ENCODE measurements around the gene OGDH.

Gene OGDH

DNA sequence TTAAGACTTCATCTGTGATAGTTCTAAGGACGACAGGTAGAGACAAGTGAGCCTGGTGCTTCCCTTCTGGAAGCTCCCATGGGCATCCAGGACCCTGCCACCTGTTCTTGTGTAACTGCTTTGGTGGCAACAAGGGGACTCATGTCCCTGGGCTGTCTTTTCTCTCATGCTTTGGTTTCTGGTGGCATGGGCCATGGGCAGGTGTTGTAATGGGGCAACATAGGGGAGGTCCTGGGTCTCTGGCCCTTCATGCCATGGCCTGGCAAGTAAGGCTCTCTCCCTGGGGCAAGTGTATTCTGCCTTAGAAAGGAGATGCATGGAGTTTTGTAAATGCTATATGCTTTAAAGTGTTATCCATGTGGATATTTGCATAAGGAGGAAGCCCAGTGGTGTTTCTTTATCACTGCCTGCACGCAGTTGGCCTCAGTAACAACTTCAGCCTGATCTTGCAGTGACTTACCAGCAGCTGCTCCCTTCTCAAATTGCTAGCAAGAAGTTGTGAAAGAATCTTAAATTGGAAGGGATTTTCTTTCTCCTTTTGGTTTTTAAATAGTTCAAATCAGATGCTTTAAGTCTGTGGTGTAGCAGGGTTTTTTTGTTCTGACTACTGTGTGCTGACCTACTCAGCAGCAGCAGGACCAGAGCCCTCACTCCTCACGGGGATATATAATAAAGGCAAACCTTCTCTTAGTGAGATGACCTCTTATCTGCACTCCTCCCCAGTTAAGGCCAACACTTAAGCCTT is 39.9 kb downstream of the OGDH start:
- H3K9me3 Mint-ChIP-seq, result no peaks in the 10 kb centered on the region
- no peak for DNase-seq (ENCODE audit: low spot score)
- H3K4me3 Mint-ChIP-seq, result no peak overlapping the region
- H3K27ac Mint-ChIP-seq, result no peak overlapping the region
- H3K4me1 Mint-ChIP-seq (ENCODE audit: low read depth), result peaks cover 15% of the 10 kb centered on the region
- H3K36me3 Mint-ChIP-seq (ENCODE audit: low read depth), result peaks cover 43% of the 10 kb centered on the region
- no peaks in the 10 kb centered on the region for H3K27me3 Mint-ChIP-seq (ENCODE audit: low read depth)

DNA sequence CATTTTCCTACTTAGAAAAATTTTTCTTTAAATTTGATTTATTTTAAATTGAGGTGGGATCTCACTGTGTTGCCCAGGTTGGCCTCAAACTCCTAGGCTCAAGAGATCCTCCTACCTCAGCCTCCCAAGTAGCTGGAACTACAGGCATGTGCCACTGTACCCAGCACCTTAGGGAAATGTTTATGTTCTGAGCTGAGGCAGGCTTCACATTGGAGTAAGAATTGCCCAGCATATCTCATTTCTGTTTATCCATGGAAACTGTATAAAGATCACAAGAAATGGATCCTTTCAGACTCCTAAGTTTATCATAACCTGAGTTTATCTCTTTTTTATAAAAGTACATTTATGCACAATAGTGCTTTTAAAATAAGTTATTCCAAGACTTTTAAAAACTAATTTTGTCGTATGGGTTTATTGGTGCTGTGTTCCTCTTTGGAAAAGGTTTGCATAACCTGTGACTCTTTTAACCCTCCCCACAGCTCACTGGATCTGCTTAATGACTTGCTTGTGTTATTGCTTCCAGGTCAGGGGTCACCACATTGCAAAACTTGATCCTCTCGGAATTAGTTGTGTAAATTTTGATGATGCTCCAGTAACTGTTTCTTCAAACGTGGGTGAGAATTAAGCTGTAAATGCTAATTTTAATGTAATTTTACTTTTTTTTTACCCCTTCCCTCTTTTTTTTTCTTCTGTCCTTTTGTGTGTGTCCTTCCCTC is 40.7 kb downstream of the OGDH start:
- no peak overlapping the region for H3K27ac Mint-ChIP-seq

DNA sequence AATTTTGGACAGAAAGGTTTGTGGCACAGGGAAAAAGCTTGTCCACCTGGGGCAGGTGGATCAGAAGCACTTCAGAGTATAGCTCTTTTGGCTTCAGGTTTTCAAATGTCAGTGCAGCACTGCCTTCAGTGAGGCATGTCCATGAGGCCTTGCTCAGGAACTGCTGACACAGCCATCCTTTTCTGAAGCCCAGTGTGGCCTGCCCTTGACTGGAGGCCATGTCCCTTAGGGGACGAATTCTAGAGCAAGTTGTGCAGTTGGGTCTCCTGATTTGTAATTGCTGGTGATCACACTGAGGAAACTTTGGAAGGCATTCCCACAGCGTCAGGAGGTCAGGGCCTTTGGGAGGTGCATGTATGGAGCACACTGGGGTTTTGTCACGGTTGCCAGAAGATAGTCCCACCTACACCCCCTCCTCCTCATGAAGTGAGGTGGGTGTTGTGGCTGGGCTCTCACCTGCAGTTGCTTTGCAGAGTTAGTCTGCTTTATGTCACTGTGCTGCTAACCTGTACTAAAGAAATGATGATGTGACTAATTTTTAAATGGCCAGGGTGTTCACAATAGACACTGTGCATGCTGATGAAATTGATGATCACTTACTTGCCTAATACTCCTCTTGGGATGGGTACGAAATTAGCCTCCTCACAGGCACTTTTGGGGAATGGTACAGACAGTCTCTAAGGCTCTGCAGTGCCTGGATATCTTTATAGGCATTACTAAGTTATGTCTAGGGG is 41.7 kb downstream of the OGDH start:
- H3K36me3 Mint-ChIP-seq (ENCODE audit: low read depth), result peaks cover 38% of the 10 kb centered on the region
- no peak overlapping the region for H3K27ac Mint-ChIP-seq
- peaks cover 4% of the 10 kb centered on the region for H3K4me1 Mint-ChIP-seq (ENCODE audit: low read depth)
- H3K4me3 Mint-ChIP-seq, result no peak overlapping the region
- no peaks in the 10 kb centered on the region for H3K9me3 Mint-ChIP-seq
- DNase-seq (ENCODE audit: low spot score), result no peak
- no peaks in the 10 kb centered on the region for H3K27me3 Mint-ChIP-seq (ENCODE audit: low read depth)

More for the DNA sequence above, 40.7 kb downstream of the OGDH start:
- H3K36me3 Mint-ChIP-seq (ENCODE audit: low read depth), result peaks cover 37% of the 10 kb centered on the region
- H3K4me3 Mint-ChIP-seq, result no peak overlapping the region
- no peaks in the 10 kb centered on the region for H3K27me3 Mint-ChIP-seq (ENCODE audit: low read depth)
- no peak for DNase-seq (ENCODE audit: low spot score)
- H3K9me3 Mint-ChIP-seq, result no peaks in the 10 kb centered on the region
- peaks cover 9% of the 10 kb centered on the region for H3K4me1 Mint-ChIP-seq (ENCODE audit: low read depth)

- Mint-ChIP-seq H3K4me1 (ENCODE audit: low read depth) (peaks cover 2% of the 10 kb centered on the region), H3K27me3 (ENCODE audit: low read depth) (no peaks in the 10 kb centered on the region), H3K27ac (no peak overlapping the region), H3K36me3 (ENCODE audit: low read depth) (peaks cover 42% of the 10 kb centered on the region), H3K9me3 (no peaks in the 10 kb centered on the region), H3K4me3 (no peak overlapping the region)
- no peak for DNase-seq (ENCODE audit: low spot score)
These were observed 43.8 kb downstream of the OGDH start for GRCh38 chr7:44650242-44650641.

DNA sequence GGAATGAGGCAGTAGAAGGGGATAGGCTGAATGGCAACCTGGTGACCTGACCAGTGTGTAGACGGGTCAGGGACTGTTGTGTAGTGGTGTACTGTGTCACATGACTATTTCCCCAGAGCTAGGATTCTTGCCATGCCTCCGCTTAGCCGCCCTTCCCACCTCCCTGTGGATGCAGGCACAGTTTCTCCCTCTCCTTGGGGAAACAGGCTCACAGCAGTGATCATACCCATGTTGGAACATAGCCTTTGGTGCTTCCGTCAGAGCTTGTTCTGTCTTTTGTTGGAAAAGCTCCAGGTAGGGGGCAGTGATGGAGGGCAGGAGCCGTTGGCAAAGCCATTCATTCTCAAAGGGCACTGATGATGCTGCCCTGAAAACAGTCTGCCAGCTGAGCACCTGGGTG is 44.3 kb downstream of the OGDH start:
- Mint-ChIP-seq H3K27me3 (ENCODE audit: low read depth) (no peaks in the 10 kb centered on the region), H3K4me1 (ENCODE audit: low read depth) (peaks cover 2% of the 10 kb centered on the region), H3K4me3 (no peak overlapping the region), H3K36me3 (ENCODE audit: low read depth) (peaks cover 44% of the 10 kb centered on the region), H3K9me3 (no peaks in the 10 kb centered on the region), H3K27ac (no peak overlapping the region)
- DNase-seq (ENCODE audit: low spot score), result no peak

GRCh38 chr7:44652535-44652934 is 46.1 kb downstream of the OGDH start:
- Mint-ChIP-seq H3K9me3 (peaks cover 7% of the 10 kb centered on the region), H3K4me1 (ENCODE audit: low read depth) (peaks cover 2% of the 10 kb centered on the region), H3K4me3 (no peak overlapping the region), H3K27ac (no peak overlapping the region), H3K36me3 (ENCODE audit: low read depth) (peaks cover 58% of the 10 kb centered on the region), H3K27me3 (ENCODE audit: low read depth) (no peaks in the 10 kb centered on the region)
- no peak for DNase-seq (ENCODE audit: low spot score)

DNA sequence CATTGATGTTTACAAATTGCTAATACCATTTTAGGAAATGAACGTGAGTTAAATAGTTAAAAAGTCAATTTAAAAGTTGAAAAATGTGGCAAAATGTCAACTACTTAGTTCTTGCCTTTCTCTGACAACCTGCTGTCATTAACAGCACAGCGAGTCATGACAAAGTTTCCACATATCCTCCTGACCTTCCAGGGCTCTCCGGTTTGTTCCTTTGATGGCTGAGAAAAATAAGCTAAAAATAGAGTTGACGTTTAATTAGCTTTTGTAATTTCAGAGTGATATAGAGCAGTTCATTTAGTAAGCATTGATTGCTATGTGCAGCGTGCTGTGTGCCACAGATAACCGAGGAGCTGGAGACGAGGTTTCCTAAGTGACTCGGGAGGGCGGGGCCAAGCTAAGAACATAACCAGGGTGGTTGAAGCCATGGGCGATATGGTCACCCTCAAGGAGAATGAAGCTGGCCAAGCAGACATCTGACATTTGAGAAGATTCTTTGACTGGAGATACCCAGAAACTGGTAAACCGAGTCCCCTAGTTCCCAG is 47.9 kb downstream of the OGDH start:
- no peak overlapping the region for H3K4me3 Mint-ChIP-seq
- H3K4me1 Mint-ChIP-seq (ENCODE audit: low read depth), result peaks cover 2% of the 10 kb centered on the region
- H3K36me3 Mint-ChIP-seq (ENCODE audit: low read depth), result peaks cover 63% of the 10 kb centered on the region

DNA sequence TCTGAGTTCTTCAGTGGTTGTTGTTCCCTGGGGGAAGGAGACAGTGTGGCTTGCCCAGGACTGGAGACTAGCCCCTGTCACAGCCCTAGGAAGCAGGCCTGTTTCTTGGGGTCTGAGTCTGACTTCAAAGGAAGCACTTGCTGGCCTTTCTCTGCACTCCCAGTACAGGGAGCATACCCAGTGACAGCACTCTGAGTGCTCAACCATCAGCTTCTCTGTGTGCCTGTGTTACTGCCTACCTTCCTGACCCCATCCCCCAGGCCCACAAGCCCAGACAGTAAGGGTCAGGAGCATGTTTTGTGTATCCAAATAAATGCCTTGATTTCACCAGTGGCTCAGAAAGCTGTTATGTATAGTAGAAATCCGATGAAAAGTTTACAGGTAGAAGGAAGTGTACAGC is 48.9 kb downstream of the OGDH start:
- no peak overlapping the region for H3K27ac Mint-ChIP-seq

More for the DNA sequence above, 47.9 kb downstream of the OGDH start:
- Mint-ChIP-seq H3K27me3 (ENCODE audit: low read depth) (no peaks in the 10 kb centered on the region), H3K27ac (no peak overlapping the region), H3K9me3 (peaks cover 20% of the 10 kb centered on the region)
- no peak for DNase-seq (ENCODE audit: low spot score)

GRCh38 chr7:44658979-44659378 is 52.6 kb downstream of the OGDH start:
- peaks cover 7% of the 10 kb centered on the region for H3K4me1 Mint-ChIP-seq (ENCODE audit: low read depth)
- H3K27ac Mint-ChIP-seq, result no peak overlapping the region
- no peak overlapping the region for H3K4me3 Mint-ChIP-seq
- no peaks in the 10 kb centered on the region for H3K27me3 Mint-ChIP-seq (ENCODE audit: low read depth)
- H3K9me3 Mint-ChIP-seq, result peaks cover 43% of the 10 kb centered on the region
- DNase-seq (ENCODE audit: low spot score), result no peak
- H3K36me3 Mint-ChIP-seq (ENCODE audit: low read depth), result peaks cover 77% of the 10 kb centered on the region

More for the DNA sequence above, 48.9 kb downstream of the OGDH start:
- peaks cover 30% of the 10 kb centered on the region for H3K9me3 Mint-ChIP-seq
- peaks cover 5% of the 10 kb centered on the region for H3K4me1 Mint-ChIP-seq (ENCODE audit: low read depth)
- H3K4me3 Mint-ChIP-seq, result no peak overlapping the region
- peaks cover 66% of the 10 kb centered on the region for H3K36me3 Mint-ChIP-seq (ENCODE audit: low read depth)
- DNase-seq (ENCODE audit: low spot score), result no peak
- H3K27me3 Mint-ChIP-seq (ENCODE audit: low read depth), result no peaks in the 10 kb centered on the region

DNA sequence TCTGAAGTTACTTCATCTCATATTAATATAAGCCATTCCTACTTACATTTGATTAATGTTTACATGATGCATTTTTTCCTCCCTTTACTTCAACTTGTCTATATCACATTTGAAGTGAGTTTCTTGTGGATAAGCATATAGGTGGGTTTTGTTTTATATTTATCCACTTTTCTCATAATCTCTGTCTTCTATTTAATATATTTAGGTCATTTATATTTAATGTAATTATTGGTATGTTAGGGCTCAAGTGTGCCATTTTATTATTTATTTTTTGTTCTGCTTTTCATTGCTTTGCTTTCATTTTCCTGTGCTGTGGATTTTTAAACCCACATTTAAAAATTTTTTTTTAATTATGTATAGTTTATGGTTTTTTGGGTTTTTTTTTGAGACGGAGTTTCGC is 54.8 kb downstream of the OGDH start:
- peaks cover 43% of the 10 kb centered on the region for H3K9me3 Mint-ChIP-seq
- H3K27ac Mint-ChIP-seq, result no peak overlapping the region
- no peaks in the 10 kb centered on the region for H3K27me3 Mint-ChIP-seq (ENCODE audit: low read depth)
- H3K4me1 Mint-ChIP-seq (ENCODE audit: low read depth), result peaks cover 5% of the 10 kb centered on the region
- peaks cover 77% of the 10 kb centered on the region for H3K36me3 Mint-ChIP-seq (ENCODE audit: low read depth)
- H3K4me3 Mint-ChIP-seq, result no peak overlapping the region
- DNase-seq (ENCODE audit: low spot score), result no peak

DNA sequence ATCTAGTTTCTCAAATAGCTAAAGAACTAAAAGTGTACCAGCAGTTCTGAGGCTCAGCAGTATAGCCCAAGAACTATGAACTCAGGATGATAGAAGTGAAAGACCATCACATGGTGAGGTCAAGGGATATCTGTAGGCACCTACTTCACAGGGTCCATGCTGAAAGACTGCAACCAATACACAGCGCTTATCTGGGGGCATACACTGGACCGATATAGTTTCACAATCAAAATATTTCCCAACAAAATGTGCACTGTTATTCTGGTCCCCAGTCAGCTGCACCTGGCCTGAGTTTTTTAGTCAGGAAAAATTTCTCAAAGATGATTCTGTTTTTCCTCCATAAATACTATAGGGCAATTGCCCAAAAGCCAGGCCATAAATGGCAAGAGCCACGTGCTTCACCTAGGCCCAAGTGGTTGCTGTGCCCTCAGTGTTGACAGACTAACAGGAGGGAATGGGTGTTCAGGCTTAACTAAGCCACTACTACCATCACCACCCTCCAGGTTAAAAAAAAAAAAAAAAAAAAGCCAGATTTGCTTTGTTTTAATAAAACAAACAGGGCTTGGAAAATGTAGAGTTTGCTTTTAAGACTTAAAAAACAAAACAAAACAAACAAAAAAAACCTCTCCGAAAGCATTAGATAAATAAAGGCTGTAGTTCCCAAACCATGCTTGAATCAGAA is 58.5 kb downstream of the OGDH start:
- Mint-ChIP-seq H3K27ac (peak overlapping the region; percentile 10), H3K4me1 (ENCODE audit: low read depth) (peaks cover 2% of the 10 kb centered on the region), H3K4me3 (no peak overlapping the region), H3K9me3 (peaks cover 17% of the 10 kb centered on the region), H3K36me3 (ENCODE audit: low read depth) (peaks cover 64% of the 10 kb centered on the region), H3K27me3 (ENCODE audit: low read depth) (no peaks in the 10 kb centered on the region)
- DNase-seq (ENCODE audit: low spot score), result no peak

DNA sequence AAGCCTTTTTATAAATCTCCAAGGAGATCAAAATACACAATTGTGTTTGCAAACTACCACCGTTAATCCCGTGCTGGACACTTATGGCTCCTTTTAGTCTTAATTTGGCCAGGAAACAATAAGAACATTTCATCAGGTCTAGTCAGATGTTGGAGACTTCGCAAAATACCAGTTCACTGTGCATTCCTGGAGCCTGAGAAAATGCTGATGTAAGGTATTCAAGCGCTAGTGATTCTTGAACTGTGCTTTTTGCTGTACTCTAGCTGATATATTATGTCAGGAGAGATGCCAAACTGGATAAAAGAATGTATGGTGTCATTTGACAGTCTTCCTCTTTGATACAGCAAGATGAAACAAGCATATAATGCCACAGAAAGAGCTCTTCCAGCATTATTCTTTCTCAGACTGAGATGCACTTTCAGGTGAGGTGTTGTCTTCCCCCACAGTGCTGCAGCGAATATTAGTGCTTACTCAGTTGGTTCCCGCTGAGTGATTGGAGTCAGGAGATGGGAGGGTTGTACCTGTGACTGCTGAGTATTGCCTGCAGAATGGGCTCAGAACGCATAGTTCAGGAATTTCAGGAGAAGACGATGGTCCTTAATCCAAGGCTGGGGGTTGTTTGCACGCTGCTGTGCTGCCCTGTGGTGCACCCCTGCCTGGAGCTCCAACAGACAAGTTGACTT is 59.2 kb downstream of the OGDH start:
- H3K9me3 Mint-ChIP-seq, result peaks cover 9% of the 10 kb centered on the region
- peaks cover 2% of the 10 kb centered on the region for H3K4me1 Mint-ChIP-seq (ENCODE audit: low read depth)
- DNase-seq (ENCODE audit: low spot score), result no peak
- peaks cover 60% of the 10 kb centered on the region for H3K36me3 Mint-ChIP-seq (ENCODE audit: low read depth)
- H3K27me3 Mint-ChIP-seq (ENCODE audit: low read depth), result no peaks in the 10 kb centered on the region
- H3K27ac Mint-ChIP-seq, result peak overlapping the region; percentile 10
- no peak overlapping the region for H3K4me3 Mint-ChIP-seq

DNA sequence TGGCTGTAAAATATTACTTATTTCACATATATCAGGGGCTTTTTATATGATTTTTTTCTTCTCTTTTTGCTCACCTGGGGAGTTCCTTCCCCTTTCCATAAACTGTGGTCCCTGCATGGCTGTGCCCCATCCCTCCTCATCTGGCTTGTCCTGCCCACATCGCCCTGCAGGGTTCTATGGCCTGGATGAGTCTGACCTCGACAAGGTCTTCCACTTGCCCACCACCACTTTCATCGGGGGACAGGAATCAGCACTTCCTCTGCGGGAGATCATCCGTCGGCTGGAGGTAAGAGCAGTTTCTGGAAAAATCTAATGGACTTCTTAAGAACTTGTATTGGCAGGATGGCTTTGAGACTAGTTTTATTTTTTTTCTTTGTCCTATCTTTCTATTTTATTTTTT is 60.1 kb downstream of the OGDH start:
- H3K27ac Mint-ChIP-seq, result no peak overlapping the region
- peaks cover 2% of the 10 kb centered on the region for H3K4me1 Mint-ChIP-seq (ENCODE audit: low read depth)
- DNase-seq (ENCODE audit: low spot score), result no peak
- no peaks in the 10 kb centered on the region for H3K27me3 Mint-ChIP-seq (ENCODE audit: low read depth)
- no peak overlapping the region for H3K4me3 Mint-ChIP-seq
- H3K36me3 Mint-ChIP-seq (ENCODE audit: low read depth), result peaks cover 56% of the 10 kb centered on the region
- peaks cover 3% of the 10 kb centered on the region for H3K9me3 Mint-ChIP-seq
